SH-SY5Y (cell line): ENCODE measurements around the gene MAPK6.

Experiments
- GATA2 ChIP-seq: IDR thresholded peaks from 2 replicates; pipeline ENCODE4 v1.6.1; 2011; ENCODE audit warnings: mild to moderate bottlenecking, low read depth, low read length
- GATA3 ChIP-seq: IDR thresholded peaks from 2 replicates; pipeline ENCODE4 v1.6.1; 2011; ENCODE audit warnings: low read depth, mild to moderate bottlenecking, low read length, moderate library complexity

The MAPK6 gene

DNA sequence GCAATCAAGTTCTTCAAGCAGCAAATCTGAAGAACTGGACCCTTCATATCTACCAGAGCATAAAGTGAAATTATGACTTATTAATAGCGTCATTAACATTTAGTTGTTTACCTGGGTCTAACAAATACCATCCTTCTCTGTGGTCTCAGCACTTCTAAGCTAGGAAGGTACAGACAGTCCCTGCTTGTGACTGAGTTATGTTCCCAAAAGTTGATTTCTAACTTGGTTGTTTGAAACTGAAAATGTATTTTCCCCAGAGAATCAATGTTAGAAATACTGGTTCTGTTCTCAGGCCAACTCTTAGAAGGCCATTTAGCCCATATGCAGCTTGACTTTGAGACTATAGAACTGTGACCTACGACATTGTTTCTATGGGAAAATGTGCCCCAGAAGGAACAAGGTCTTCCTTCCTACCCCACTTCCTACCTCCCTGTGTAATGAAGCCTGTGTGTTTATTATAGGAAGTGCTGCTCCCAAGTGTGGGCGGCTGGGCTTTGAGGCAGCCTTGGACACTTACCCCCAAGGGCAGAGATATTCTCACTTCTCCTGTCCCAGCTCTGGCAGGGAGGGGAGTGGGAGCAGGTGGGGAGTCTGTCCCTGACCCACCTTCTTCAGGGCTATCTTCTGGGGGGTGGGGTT, 12.2 kb upstream of the MAPK6 start:
- no peak for TF ChIP-seq GATA2
- no peak for TF ChIP-seq GATA3

GRCh38 chr15:52008359-52008697, 10.7 kb upstream of the MAPK6 start:
- TF ChIP-seq GATA3 (no peak), GATA2 (no peak)

- TF ChIP-seq GATA2 (no peak), GATA3 (no peak)
These were observed 10.2 kb upstream of the MAPK6 start for GRCh38 chr15:52008698-52009434.

GRCh38 chr15:52010633-52011595, 8.1 kb upstream of the MAPK6 start:
- no peak for TF ChIP-seq GATA2
- TF ChIP-seq GATA3, result no peak

- TF ChIP-seq GATA3 (no peak), GATA2 (no peak)
These were observed 7.3 kb upstream of the MAPK6 start for GRCh38 chr15:52011711-52012144.

GRCh38 chr15:52012210-52012609, 6.8 kb upstream of the MAPK6 start:
- TF ChIP-seq GATA2, result no peak
- TF ChIP-seq GATA3, result no peak

GRCh38 chr15:52013151-52013791, 5.7 kb upstream of the MAPK6 start:
- TF ChIP-seq GATA3 (no peak), GATA2 (no peak)

- TF ChIP-seq GATA3 (no peak), GATA2 (no peak)
These were observed 4.4 kb upstream of the MAPK6 start for GRCh38 chr15:52014616-52015015.

GRCh38 chr15:52016316-52016715, 2.7 kb upstream of the MAPK6 start:
- no peak for TF ChIP-seq GATA2
- TF ChIP-seq GATA3, result no peak

DNA sequence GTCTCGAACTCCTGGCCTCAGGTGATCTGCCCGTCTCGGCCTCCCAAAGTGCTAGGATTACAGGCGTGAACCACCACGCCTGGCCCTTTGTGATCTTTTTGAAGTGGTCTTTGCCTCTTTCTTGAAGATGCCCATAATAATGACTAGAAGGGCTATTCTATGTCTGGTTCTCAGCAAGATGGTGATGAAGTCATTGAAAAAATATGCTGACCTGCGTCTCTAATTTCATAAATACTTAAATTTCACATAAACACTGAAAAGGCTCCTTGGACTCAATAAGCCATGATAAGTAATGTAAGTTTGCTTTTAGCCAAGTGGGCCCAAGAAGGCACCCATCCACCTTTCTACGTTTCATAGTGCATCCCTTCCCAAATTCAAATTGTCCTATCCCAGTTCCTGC, 775 bp upstream of the MAPK6 start:
- TF ChIP-seq GATA2, result no peak
- TF ChIP-seq GATA3, result no peak

- no peak for TF ChIP-seq GATA2
- no peak for TF ChIP-seq GATA3
These were observed 588 bp downstream of the MAPK6 start for GRCh38 chr15:52019394-52020220.

DNA sequence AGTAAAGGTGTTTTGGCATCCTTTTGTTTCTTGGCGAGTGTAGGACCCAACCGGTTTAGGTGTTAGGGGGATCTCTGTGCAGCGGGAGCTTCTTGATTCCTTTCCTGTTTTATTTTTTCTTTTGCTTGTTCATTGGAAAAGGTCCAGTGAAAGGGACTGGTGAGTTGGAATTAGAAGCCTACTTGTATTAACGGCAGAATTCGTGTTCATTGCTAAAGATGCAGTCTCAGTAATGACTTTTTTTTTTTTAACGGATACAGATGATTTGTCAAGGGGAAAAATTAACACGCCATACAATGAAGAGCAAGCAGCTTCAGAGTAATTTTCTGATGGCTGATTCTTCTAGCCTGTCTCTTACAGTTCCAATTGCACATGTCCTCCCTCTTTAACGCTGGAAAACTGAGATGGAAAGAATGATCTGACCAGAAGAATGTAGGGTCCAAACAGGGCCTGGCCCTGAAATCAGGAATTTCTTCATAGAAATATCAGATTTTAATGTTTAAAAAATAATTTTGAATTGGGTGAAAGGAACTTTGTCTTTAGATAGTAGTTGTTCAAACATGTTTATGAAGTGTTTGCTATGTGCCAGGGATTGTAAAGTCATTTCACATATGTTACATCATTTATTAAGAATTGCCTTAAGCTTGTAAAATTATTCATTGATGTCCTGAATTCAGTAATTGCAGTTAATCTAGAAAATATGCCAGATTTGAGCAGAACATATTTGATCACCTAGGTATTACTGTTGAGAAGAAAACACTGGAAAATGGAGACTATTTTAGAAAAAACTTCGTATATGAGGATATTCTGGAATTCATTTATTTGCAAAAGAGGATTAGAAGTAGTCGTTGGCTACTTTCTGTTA, 1.4 kb downstream of the MAPK6 start:
- TF ChIP-seq GATA2 (no peak), GATA3 (no peak)

GRCh38 chr15:52021128-52021671, 2.2 kb downstream of the MAPK6 start:
- TF ChIP-seq GATA2, result no peak
